ENCODE results near the gene IQCB1.

The IQCB1 gene

GRCh38 chr3:121735047-121735696, 99.7 kb downstream of the IQCB1 start:
- DNase-seq (ENCODE audit: low spot score): no peak
- no peak for TF ChIP-seq CTCF (IDR thresholded peaks at IDR 0.05)
- H3K27ac ChIP-seq: no peak overlapping the region
- H3K4me3 ChIP-seq: no peak overlapping the region

GRCh38 chr3:121730940-121731687, 103.7 kb downstream of the IQCB1 start:
- Histone ChIP-seq H3K27ac (no peak overlapping the region), H3K4me3 (no peak overlapping the region)
- no peak for TF ChIP-seq CTCF (IDR thresholded peaks at IDR 0.05)
- no peak for DNase-seq (ENCODE audit: low spot score)

GRCh38 chr3:121724130-121724529, 110.7 kb downstream of the IQCB1 start:
- H3K4me3 ChIP-seq: no peak overlapping the region
- TF ChIP-seq CTCF (IDR thresholded peaks at IDR 0.05): no peak
- DNase-seq (ENCODE audit: low spot score): no peak
- no peak overlapping the region for H3K27ac ChIP-seq

- DNase-seq (ENCODE audit: low spot score): no peak
- Histone ChIP-seq H3K4me3 (no peak overlapping the region), H3K27ac (no peak overlapping the region)
- TF ChIP-seq CTCF (IDR thresholded peaks at IDR 0.05): no peak
Observed at GRCh38 chr3:121723485-121723884, 111.4 kb downstream of the IQCB1 start.

- no peak for DNase-seq (ENCODE audit: low spot score)
- Histone ChIP-seq H3K4me3 (no peak overlapping the region), H3K27ac (no peak overlapping the region)
- no peak for TF ChIP-seq CTCF (IDR thresholded peaks at IDR 0.05)
Observed at GRCh38 chr3:121722411-121722810, 112.4 kb downstream of the IQCB1 start.

- no peak for TF ChIP-seq CTCF (IDR thresholded peaks at IDR 0.05)
Observed at GRCh38 chr3:121720163-121720562, 114.7 kb downstream of the IQCB1 start.

More at GRCh38 chr3:121720163-121720562, 114.7 kb downstream of the IQCB1 start:
- Histone ChIP-seq H3K27ac (no peak overlapping the region), H3K4me3 (no peak overlapping the region)
- DNase-seq (ENCODE audit: low spot score): no peak

Data from coronary artery (tissue), 2 donors.